MCF 10A (cell line): ENCODE data around the gene TNP2. TPM values are rescaled to one million over a fixed set of nuclear protein-coding genes. Genes with fewer than 3 reads are reported as not detected.

Experiments used
- BruUV-seq: library from RNA; stranded (reverse); fragments of 400-500 nt; replicated peaks from 2 replicates; lab custom pipeline; 2021; lab: Mats Ljungman, UMichigan
- CTCF ChIA-PET: fragments of 300-600 bp; sonication (Branson Sonifier 250); formaldehyde crosslinking; extraction: SDS; loops from one replicate; lab custom pipeline; 2021; ENCODE audit warnings: antibody characterized with exemption, inconsistent platforms; lab: Yijun Ruan, JAX
- POLR2A ChIA-PET: fragments of 300-600, 350-650 bp; sonication (Branson Sonifier 250); formaldehyde crosslinking; extraction: SDS; loops from one replicate; lab custom pipeline; 2020; ENCODE audit warnings: antibody characterized with exemption, inconsistent platforms; lab: Yijun Ruan, JAX
- DNase-seq: peaks from one replicate; pipeline ENCODE4 v3.0.0-alpha.2; 2018; ENCODE audit not compliant: unreplicated experiment
- H3K27ac Mint-ChIP-seq: one replicate; pipeline ENCODE4 v1.8.0; 2022; ENCODE audit warnings: mild to moderate bottlenecking, low read depth, mixed read lengths; ENCODE audit not compliant: unreplicated experiment
- H3K27me3 Mint-ChIP-seq: one replicate; pipeline ENCODE4 v1.8.0; 2022; ENCODE audit warnings: mixed read lengths; ENCODE audit not compliant: insufficient read depth, unreplicated experiment
- H3K36me3 Mint-ChIP-seq: one replicate; pipeline ENCODE4 v1.8.0; 2022; ENCODE audit warnings: mild to moderate bottlenecking, moderate library complexity, mixed read lengths; ENCODE audit not compliant: insufficient read depth, unreplicated experiment
- H3K4me1 Mint-ChIP-seq: one replicate; pipeline ENCODE4 v1.8.0; 2022; ENCODE audit warnings: mixed read lengths; ENCODE audit not compliant: insufficient read depth, unreplicated experiment
- H3K4me3 Mint-ChIP-seq: one replicate; pipeline ENCODE4 v1.8.0; 2022; ENCODE audit warnings: mild to moderate bottlenecking, moderate library complexity, mixed read lengths; ENCODE audit not compliant: unreplicated experiment
- H3K9me3 Mint-ChIP-seq: one replicate; pipeline ENCODE4 v1.8.0; 2022; ENCODE audit warnings: mixed read lengths; ENCODE audit not compliant: unreplicated experiment
- intact Hi-C: fragments of 100-400 bp; cut with micrococcal nuclease; formaldehyde crosslinking; loops from 2 replicates; pipeline ENCODE4 v1.14.1; 2022
- total RNA-seq: library from RNA; stranded (reverse); gene quantifications from 2 replicates; pipeline ENCODE4 v1.2.3, GENCODE V29; 2022
- TF ChIP-seq, protein P1 (sequence below): fragments of 200-600 bp; IDR thresholded peaks from one replicate; pipeline ENCODE4 v1.8.0; 2022; ENCODE audit warnings: antibody characterized with exemption, mild to moderate bottlenecking; ENCODE audit not compliant: unreplicated experiment

The TNP2 gene
- total RNA-seq, 1 experiment from 2014 or later, result not detected

DNA sequence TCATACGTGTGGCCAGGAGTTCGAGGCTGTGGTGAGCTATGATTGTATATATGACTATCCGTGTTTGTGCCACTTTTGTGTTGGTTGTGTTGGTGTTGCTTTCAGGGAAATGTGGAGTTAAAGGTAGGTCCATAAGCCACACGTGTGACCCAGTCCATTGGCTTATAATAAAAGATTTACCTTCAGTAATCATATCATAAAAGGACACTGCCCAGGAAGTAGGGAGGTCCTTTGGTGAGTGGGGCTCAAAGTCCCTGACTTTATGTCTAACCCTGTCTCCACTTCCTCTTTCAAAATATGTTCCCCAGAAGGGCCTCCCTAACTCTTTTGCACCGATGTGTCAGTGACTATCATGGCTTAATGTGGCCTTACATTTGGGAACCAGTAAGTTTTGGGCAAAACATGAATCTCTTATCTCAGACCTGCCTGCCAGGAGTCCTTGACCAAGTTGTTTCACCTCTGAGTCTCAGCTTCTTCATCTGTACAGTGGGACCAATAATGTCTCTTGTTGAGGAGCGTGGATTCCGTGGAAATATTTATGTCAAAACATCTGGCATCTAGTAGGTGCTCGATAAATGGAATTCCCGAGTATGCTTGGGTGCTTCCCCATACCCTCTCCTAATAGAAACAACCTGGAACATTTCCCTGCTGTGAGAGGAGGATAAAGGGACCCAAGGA lies 4.8 kb downstream of the TNP2 start:
- ChIA-PET CTCF (interaction anchor here (11.0 kb wide), 1 partner anchor 297 kb away, joined by 342 read pairs; no protein-coding TSS in a partner anchor), POLR2A (no interaction called here)
- Mint-ChIP-seq H3K4me3 (no peak overlapping the region), H3K9me3 (no peaks in the 10 kb centered on the region), H3K4me1 (no peaks in the 10 kb centered on the region), H3K27ac (no peak overlapping the region), H3K36me3 (no peaks in the 10 kb centered on the region), H3K27me3 (peaks cover 18% of the 10 kb centered on the region)
- no TSS peak for BruUV-seq
- no peak for DNase-seq
- intact Hi-C loops, result no loop called here
- TF ChIP-seq, protein P1, sequence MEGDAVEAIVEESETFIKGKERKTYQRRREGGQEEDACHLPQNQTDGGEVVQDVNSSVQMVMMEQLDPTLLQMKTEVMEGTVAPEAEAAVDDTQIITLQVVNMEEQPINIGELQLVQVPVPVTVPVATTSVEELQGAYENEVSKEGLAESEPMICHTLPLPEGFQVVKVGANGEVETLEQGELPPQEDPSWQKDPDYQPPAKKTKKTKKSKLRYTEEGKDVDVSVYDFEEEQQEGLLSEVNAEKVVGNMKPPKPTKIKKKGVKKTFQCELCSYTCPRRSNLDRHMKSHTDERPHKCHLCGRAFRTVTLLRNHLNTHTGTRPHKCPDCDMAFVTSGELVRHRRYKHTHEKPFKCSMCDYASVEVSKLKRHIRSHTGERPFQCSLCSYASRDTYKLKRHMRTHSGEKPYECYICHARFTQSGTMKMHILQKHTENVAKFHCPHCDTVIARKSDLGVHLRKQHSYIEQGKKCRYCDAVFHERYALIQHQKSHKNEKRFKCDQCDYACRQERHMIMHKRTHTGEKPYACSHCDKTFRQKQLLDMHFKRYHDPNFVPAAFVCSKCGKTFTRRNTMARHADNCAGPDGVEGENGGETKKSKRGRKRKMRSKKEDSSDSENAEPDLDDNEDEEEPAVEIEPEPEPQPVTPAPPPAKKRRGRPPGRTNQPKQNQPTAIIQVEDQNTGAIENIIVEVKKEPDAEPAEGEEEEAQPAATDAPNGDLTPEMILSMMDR, result no peak

DNA sequence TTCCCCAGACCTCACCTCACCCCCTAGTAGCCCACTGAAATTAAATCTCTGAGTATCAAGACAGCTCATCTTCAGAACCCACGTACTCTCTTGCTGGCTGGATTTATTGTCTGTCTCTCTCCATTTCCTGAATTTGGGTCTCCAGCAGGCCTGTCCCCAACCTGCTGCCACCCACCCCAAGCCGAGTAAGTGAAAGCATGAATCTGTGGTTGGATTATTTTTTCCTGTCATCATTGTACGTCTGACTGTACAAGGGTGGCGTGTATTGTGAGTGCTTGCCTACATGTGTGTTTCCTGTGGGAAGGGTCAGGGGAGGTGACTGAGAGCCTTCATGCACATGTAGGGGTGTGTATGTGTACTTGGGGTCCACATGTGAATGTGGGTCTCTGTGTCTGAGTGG lies 5.4 kb downstream of the TNP2 start:
- peaks cover 12% of the 10 kb centered on the region for H3K27me3 Mint-ChIP-seq
- H3K9me3 Mint-ChIP-seq, result no peaks in the 10 kb centered on the region
- no TSS peak for BruUV-seq
- H3K27ac Mint-ChIP-seq, result no peak overlapping the region
- no peak overlapping the region for H3K4me3 Mint-ChIP-seq
- TF ChIP-seq, protein P1, result no peak
- ChIA-PET CTCF (interaction anchor here (11.0 kb wide), 1 partner anchor 296 kb away, joined by 342 read pairs; no protein-coding TSS in a partner anchor), POLR2A (interaction anchor here (0.8 kb wide), 1 partner anchor 14 kb away, joined by 3 read pairs; no protein-coding TSS in a partner anchor)
- DNase-seq, result no peak
- no peaks in the 10 kb centered on the region for H3K36me3 Mint-ChIP-seq
- intact Hi-C loops, result no loop called here
- no peaks in the 10 kb centered on the region for H3K4me1 Mint-ChIP-seq

DNA sequence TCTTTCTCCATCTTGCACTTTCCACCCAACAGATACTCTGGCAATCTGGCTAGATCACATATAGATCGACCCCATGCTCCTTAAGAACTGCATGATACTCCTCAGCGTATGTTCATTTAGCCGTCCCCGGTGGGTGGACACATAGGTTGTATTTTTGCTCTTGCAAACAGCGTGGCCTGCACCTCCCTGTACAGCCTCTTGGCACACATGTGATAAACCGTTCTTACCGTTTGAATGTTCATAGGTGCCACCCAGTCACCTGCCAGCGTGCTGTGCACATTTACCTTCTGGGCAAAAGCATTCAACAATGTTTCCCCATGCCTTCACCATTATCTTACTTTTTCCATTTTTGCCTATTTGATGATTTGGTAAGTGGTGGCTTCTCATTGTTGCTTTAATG lies 6.2 kb downstream of the TNP2 start:
- Mint-ChIP-seq H3K4me3 (no peak overlapping the region), H3K9me3 (no peaks in the 10 kb centered on the region), H3K27me3 (peaks cover 4% of the 10 kb centered on the region), H3K27ac (no peak overlapping the region), H3K4me1 (no peaks in the 10 kb centered on the region), H3K36me3 (no peaks in the 10 kb centered on the region)
- TF ChIP-seq, protein P1, result no peak
- intact Hi-C loops, result no loop called here
- no peak for DNase-seq
- no TSS peak for BruUV-seq
- CTCF ChIA-PET, result interaction anchor here (0.8 to 11.0 kb wide), 2 partner anchors 283 to 295 kb away, joined by 4 to 342 read pairs; no protein-coding TSS in a partner anchor
- POLR2A ChIA-PET, result interaction anchor here (0.8 kb wide), 1 partner anchor 15 kb away, joined by 3 read pairs; no protein-coding TSS in a partner anchor

DNA sequence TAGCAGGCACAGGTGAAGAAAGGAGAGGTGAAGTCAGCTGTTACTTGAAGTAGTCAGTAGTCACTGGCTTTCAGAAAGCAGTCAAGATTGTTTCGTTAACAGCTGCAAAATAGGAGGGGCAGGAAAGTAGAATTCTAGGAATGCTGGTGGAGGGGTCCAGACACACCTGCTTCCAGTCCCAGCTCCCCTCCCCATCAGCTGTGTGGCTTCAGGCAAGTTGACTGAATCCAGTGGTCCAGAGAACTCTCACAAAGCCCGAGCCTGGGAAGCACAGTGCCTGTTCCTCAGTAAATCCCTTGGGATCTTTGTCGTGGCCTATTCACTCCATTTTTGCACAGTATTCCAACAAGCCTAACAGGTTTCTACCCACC lies 8.5 kb downstream of the TNP2 start:
- no peaks in the 10 kb centered on the region for H3K4me1 Mint-ChIP-seq
- H3K27me3 Mint-ChIP-seq, result no peaks in the 10 kb centered on the region
- TF ChIP-seq, protein P1, result no peak
- no peaks in the 10 kb centered on the region for H3K9me3 Mint-ChIP-seq
- CTCF ChIA-PET, result interaction anchor here (1.4 to 11.0 kb wide), 2 partner anchors 124 to 293 kb away, joined by 3 to 342 read pairs; no protein-coding TSS in a partner anchor
- no peak for DNase-seq
- H3K27ac Mint-ChIP-seq, result no peak overlapping the region
- no TSS peak for BruUV-seq
- H3K36me3 Mint-ChIP-seq, result peaks cover 4% of the 10 kb centered on the region
- intact Hi-C loops, result no loop called here
- no peak overlapping the region for H3K4me3 Mint-ChIP-seq
- POLR2A ChIA-PET, result no interaction called here
